OCI-LY1 (cell line): ENCODE measurements around the gene UTP11.

ENCODE experiments used
- H2AFZ ChIP-seq: fragments of 200-600 bp; sonication (generic), shearing (Covaris generic); 2 replicates; pipeline ENCODE4 v1.6.0; 2014; ENCODE audit warnings: antibody characterized with exemption, mild to moderate bottlenecking, low read length
- H3F3A ChIP-seq: fragments of 200-600 bp; sonication (generic), shearing (Covaris generic); 2 replicates; pipeline ENCODE4 v1.6.0; 2014; ENCODE audit warnings: mild to moderate bottlenecking, antibody characterized with exemption, low read length, moderate library complexity; ENCODE audit not compliant: insufficient read depth
- H3K27ac ChIP-seq: fragments of 200-600 bp; sonication (generic); 2 replicates; pipeline ENCODE4 v1.5.1; 2014; ENCODE audit warnings: low read length, mixed run types, mild to moderate bottlenecking, low read depth; ENCODE audit not compliant: poor library complexity, severe bottlenecking
- H3K27me3 ChIP-seq: fragments of 200-600 bp; sonication (generic); 2 replicates; pipeline ENCODE4 v1.6.0; 2014; ENCODE audit warnings: antibody characterized with exemption, mild to moderate bottlenecking, low read length, moderate library complexity; ENCODE audit not compliant: insufficient read depth
- H3K36me3 ChIP-seq: fragments of 200-600 bp; sonication (generic); 2 replicates; pipeline ENCODE4 v1.6.1; 2014; ENCODE audit warnings: mild to moderate bottlenecking, antibody characterized with exemption, low read length, moderate library complexity, mixed read lengths; ENCODE audit not compliant: insufficient read depth
- H3K4me1 ChIP-seq: fragments of 200-600 bp; sonication (generic); 2 replicates; pipeline ENCODE4 v1.5.1; 2014; ENCODE audit warnings: mild to moderate bottlenecking, low read length, moderate library complexity; ENCODE audit not compliant: insufficient read depth, severe bottlenecking
- H3K4me2 ChIP-seq: fragments of 200-600 bp; sonication (generic), shearing (Covaris generic); 2 replicates; pipeline ENCODE4 v1.6.1; 2014; ENCODE audit warnings: low read length
- H3K4me3 ChIP-seq: fragments of 200-600 bp; sonication (generic); 2 replicates; pipeline ENCODE4 v1.5.1; 2014; ENCODE audit warnings: low read length, low read depth, mild to moderate bottlenecking, mixed read lengths; ENCODE audit not compliant: poor library complexity, severe bottlenecking
- H3K79me2 ChIP-seq: fragments of 200-600 bp; shearing (Covaris generic); 2 replicates; pipeline ENCODE4 v1.6.1; 2016; ENCODE audit warnings: mixed run types, low read length, mixed read lengths; ENCODE audit not compliant: insufficient read depth
- H3K9ac ChIP-seq: fragments of 200-600 bp; sonication (generic), shearing (Covaris generic); 2 replicates; pipeline ENCODE4 v1.6.1; 2014; ENCODE audit warnings: mild to moderate bottlenecking, low read length, mixed read lengths
- H3K9me2 ChIP-seq: fragments of 200-600 bp; sonication (generic), shearing (Covaris generic); 2 replicates; pipeline ENCODE4 v1.6.1; 2014; ENCODE audit warnings: low read depth, mild to moderate bottlenecking, low read length, mixed read lengths
- H3K9me3 ChIP-seq: fragments of 200-600 bp; shearing (Covaris generic); 2 replicates; pipeline ENCODE4 v1.6.1; 2014; ENCODE audit warnings: low read length, mixed read lengths
- H4K20me1 ChIP-seq: fragments of 200-600 bp; sonication (generic), shearing (Covaris generic); 2 replicates; pipeline ENCODE4 v1.6.0; 2016; ENCODE audit warnings: mild to moderate bottlenecking, low read length; ENCODE audit not compliant: insufficient read depth
- CTCF ChIP-seq: fragments of 200-600 bp; sonication (generic), shearing (Covaris generic); IDR thresholded peaks from 2 replicates; pipeline ENCODE4 v1.5.1; 2017; ENCODE audit warnings: mild to moderate bottlenecking, antibody characterized with exemption, low read length, moderate library complexity, mixed read lengths
- EZH2 ChIP-seq: fragments of 200-600 bp; sonication (generic), shearing (Covaris generic); IDR thresholded peaks from 2 replicates; pipeline ENCODE4 v1.8.0; 2017; ENCODE audit warnings: borderline replicate concordance, mixed run types, mild to moderate bottlenecking, antibody characterized with exemption, low read length, moderate library complexity, mixed read lengths

The UTP11 gene

GRCh38 chr1:38073534-38074301, 61.2 kb downstream of the UTP11 start:
- Histone ChIP-seq H3K4me2 (no peak overlapping the region), H3K4me1 (no peaks in the 10 kb centered on the region)
- TF ChIP-seq CTCF (no peak), EZH2 (no peak)

GRCh38 chr1:38074302-38074677, 61.8 kb downstream of the UTP11 start:
- Histone ChIP-seq H3K79me2 (no peaks in the 10 kb centered on the region), H3K9me2 (no peaks in the 10 kb centered on the region), H3K9me3 (no peaks in the 10 kb centered on the region), H2AFZ (no peak overlapping the region), H3K27ac (no peak overlapping the region), H3F3A (no peaks in the 10 kb centered on the region), H3K27me3 (no peaks in the 10 kb centered on the region), H3K36me3 (no peaks in the 10 kb centered on the region), H3K4me3 (no peak overlapping the region), H3K9ac (no peak overlapping the region), H4K20me1 (no peaks in the 10 kb centered on the region), H3K4me1 (no peaks in the 10 kb centered on the region), H3K4me2 (no peak overlapping the region)
- no peak for TF ChIP-seq CTCF
- no peak for TF ChIP-seq EZH2

More at GRCh38 chr1:38073534-38074301, 61.2 kb downstream of the UTP11 start:
- Histone ChIP-seq H2AFZ (no peak overlapping the region), H3K36me3 (no peaks in the 10 kb centered on the region), H3K27me3 (no peaks in the 10 kb centered on the region), H3K4me3 (no peak overlapping the region), H3K27ac (no peak overlapping the region), H3K79me2 (no peaks in the 10 kb centered on the region), H3K9me3 (no peaks in the 10 kb centered on the region), H3K9me2 (no peaks in the 10 kb centered on the region), H3K9ac (no peak overlapping the region), H4K20me1 (no peaks in the 10 kb centered on the region), H3F3A (no peaks in the 10 kb centered on the region)
